Neural progenitor cell (in vitro differentiated cells): ENCODE data around the gene OR4D9.

ENCODE experiments used
- CTCF ChIP-seq: fragments of 200-600 bp; sonication (generic); IDR thresholded peaks from 2 replicates; pipeline ENCODE4 v1.5.1; 2017; ENCODE audit warnings: antibody characterized with exemption, mild to moderate bottlenecking
- EZH2 ChIP-seq: fragments of 200-600 bp; sonication (generic); IDR thresholded peaks from 2 replicates; pipeline ENCODE4 v1.6.1; 2017; ENCODE audit warnings: antibody characterized with exemption, mild to moderate bottlenecking, moderate library complexity

DNA sequence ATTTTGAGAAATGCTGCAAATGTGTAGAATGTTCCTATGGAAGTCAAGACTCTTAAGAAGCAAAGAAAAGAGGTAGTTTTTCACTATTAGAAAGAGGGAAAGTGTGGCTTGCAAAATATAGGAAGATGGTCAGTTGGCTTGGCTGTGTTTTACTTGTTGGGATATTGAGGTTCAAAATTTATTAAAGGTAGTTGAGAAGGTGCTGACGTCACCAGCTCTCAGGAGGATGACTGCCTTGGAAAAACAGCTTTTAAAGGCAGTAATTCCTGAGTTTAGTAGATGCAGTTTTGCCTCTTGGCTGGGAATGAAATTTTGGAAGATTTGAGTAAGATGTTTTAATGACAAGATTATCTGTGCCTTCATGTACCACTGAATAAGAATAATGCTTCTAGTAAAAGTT, 336 bp downstream of the OR4D9 start:
- TF ChIP-seq CTCF (no peak), EZH2 (no peak)
